Activated naive CD4-positive, alpha-beta T cell treated with anti-CD3 and anti-CD28 coated beads, Interleukin-2, amount 50 U/mL, for 72 hours (primary cell): ENCODE data around the gene SH3D21. TPM values are rescaled to one million over a fixed set of nuclear protein-coding genes. Genes with fewer than 3 reads are reported as not detected.

ENCODE experiments used
- ATAC-seq, 2 donors: fragments of 150-1000 bp; cut with Tn5 transposase; 2 replicates each; pipeline ENCODE4 v1.10.0; 2021; ENCODE audit warnings: mild to moderate bottlenecking in 2 of 2, moderate library complexity in 2 of 2
- DNase-seq, 2 donors: peaks; one replicate each; pipeline ENCODE4 v3.0.0; 2021 to 2022; ENCODE audit warnings: low spot score in 2 of 2
- H3K27ac Mint-ChIP-seq, 2 donors: one replicate each; pipeline ENCODE4 v1.8.0; 2022; ENCODE audit warnings: mild to moderate bottlenecking in 2 of 2, mixed read lengths in 2 of 2
- H3K36me3 Mint-ChIP-seq, 2 donors: one replicate each; pipeline ENCODE4 v1.8.0; 2022; ENCODE audit warnings: mixed read lengths in 2 of 2
- H3K9me3 Mint-ChIP-seq, 2 donors: one replicate each; pipeline ENCODE4 v1.8.0; 2022; ENCODE audit warnings: mixed read lengths in 2 of 2
- total RNA-seq, 2 donors: library from RNA; stranded (reverse); gene quantifications; one replicate each; pipeline ENCODE4 v1.2.3, GENCODE V29; 2022

Gene SH3D21
- total RNA-seq, 2 donors from 2014 or later: 4.4 to 47.1 TPM

DNA sequence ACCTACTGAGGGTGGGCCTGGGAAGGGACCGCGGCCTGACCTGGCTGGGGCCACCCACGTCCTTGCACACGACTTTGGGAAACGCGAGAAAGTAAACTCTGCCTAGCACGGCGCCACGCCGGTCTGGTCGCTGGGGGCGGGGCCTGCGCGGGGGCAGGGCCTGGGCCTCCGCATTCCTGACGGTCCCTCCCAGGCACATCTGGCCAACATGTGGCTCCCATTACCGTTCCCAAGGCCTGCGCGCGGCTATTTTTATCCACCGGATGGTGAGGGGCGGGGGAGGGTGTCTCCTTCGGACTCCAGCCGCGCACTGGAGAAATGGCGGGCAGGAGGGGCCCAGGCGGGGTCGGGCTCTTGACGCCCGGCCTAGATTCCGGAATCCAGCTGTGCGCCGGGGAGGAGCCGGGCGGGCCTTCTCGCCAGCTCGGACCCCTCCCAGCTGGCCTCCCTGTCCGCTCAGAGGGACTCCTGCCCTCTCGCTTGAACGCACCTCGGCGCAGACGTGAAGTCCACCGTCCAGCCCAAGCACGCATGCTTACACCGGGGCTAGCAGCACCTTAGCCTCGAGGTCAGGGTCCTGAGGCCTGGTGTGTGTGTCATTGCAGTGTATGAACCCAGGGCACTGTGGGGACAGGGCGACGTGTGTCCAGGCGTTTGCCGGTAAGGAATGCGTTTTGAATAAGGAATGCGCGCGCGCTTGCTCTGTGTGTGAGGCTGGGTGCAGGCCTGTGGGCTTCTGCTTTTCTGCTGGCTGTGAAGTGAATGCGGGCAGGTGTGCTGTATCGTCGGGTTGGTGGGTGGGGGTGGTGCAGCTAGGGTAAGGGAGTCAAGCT, 15.2 kb downstream of the SH3D21 start:
- ATAC-seq (peak in 1 of 2 donors; percentile 30), DNase-seq (no peak)
- H3K36me3 Mint-ChIP-seq: peaks cover 0 to 4% of the 10 kb centered on the region in 2 donors
- H3K9me3 Mint-ChIP-seq: no peaks in the 10 kb centered on the region
- H3K27ac Mint-ChIP-seq: no peak overlapping the region

DNA sequence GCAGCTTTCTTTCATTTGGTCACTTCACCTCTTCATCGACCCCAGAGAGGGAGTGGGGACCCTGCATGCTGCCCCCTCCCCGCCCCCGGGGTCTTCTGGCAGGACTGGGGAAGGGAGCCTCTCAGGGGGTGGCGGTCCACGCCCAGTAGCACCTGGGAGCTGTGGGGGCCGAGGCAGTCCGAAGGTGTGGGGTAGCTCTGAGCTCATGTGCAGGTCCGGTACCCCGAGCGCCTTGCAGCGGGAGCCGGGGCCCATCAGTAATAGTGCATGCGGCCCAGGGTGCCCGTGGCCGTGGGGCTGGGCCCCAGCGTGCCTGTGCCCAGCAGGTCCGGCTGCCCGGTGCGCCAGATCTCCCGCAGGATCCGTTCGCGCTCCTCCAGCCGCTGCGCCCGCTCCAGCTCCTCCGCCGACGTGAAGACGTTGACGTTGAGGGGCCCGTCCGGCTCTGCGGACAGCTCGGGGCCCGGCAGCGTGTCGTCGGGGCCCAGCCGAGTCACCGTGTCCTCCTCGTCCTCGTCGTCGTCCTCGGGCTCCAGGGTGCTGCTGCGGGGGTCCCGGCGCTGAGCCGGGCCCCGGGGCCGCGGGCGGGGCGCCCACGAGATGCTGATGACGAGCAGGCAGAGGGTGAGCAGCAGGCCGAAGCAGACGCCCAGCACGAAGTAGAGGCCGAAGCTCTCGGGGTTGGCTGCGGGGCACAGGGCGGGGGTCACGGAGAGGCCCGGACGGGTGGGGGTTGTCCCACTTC, 16.0 kb downstream of the SH3D21 start:
- Mint-ChIP-seq H3K27ac (no peak overlapping the region), H3K36me3 (peaks cover 0 to 4% of the 10 kb centered on the region in 2 donors), H3K9me3 (no peaks in the 10 kb centered on the region)
- DNase-seq: no peak
- peak in 1 of 2 donors; percentile 3 for ATAC-seq

DNA sequence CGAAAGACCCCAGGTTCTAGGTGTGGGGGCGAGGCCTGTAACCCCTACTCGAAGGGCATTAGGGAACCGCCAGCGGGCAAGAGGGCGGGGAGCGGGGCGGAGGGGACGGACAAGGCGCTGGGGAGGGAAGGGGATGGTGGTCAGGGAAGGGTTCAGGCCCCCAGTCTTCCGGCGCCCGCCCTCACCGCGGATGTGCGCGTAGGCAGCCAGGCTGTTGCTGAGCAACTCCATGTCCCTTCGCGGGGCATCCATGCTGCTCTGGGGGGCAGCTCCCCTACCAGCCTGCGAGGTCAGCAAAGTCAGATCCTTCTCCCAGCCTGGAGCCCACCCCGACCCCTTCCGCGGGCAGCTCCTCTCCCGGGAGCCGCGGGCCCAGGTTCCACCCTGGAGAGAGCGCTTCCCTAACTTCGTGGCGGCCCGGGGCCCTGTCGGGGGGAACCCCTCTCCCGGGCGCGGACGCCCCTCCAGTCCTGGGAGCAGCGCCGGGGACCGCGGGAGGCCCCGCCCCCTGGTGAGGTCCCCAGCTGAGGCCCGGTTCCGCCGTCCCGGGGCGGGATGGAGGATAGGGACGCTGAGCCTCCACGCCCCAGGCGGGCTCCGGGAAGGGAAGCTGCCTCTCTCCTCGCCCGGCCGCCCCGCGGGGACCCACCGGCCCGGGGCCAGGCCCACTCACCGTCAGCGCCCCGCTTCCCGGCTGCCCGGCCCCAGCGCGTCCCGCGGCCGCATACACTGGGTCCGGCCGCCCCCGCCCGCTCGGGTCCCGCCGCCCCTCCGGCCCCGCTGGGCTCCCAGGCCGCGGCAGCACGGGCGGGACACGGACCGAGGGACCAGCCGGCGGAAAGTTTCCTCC, 16.8 kb downstream of the SH3D21 start:
- Mint-ChIP-seq H3K27ac (no peak overlapping the region), H3K9me3 (no peaks in the 10 kb centered on the region), H3K36me3 (peaks cover 0 to 4% of the 10 kb centered on the region in 2 donors)
- ATAC-seq (peak; percentile 46 to 51), DNase-seq (peak in 1 of 2 donors; percentile 47)

DNA sequence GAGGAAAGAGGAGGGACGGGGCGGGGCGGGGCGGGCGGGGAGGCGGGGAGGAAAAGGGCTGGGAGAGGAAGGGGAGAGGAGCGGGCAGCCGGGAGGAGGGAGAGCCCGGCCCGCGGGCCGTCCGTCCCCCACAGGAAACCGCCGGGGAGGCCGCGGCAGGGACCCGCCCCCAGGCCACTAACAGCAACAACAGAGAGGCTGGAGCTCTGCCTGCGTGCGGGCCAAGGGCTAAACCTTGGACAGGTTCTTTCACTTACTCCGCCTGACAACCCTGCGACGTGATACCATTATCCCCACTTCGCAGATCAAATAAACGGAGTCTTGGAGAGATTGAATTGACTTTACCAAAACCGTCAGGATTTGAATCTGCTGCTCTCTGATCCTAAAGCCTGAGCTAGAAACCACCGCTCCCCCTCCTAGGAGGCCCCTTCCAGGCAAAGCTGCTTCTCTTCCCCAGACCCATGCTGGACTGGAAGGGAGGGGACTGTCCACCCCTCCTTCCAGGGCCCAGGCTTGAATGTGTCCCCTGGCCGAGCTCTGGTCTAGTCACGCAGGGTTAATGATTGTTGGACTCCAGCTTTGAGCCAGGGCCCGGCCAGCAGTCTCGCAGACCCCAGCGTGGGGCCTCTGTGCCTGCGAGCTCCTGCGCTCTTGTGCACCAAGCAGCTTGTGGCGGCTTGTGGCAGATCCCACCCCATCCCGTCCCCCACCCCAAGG, 17.6 kb downstream of the SH3D21 start, which contains the start of gene EVA1B:
Gene EVA1B, minus strand, starts transcription at position 10 of the 717 bp plus-strand sequence. CDS start 608 bp downstream, outside the sequence.
- DNase-seq: peak in 1 of 2 donors; percentile 76
- peak; percentile 48 to 87 for ATAC-seq
- Mint-ChIP-seq H3K36me3 (peaks cover 0 to 4% of the 10 kb centered on the region in 2 donors), H3K9me3 (no peaks in the 10 kb centered on the region), H3K27ac (peak within 1 kb of the TSS; percentile 23 to 51)

DNA sequence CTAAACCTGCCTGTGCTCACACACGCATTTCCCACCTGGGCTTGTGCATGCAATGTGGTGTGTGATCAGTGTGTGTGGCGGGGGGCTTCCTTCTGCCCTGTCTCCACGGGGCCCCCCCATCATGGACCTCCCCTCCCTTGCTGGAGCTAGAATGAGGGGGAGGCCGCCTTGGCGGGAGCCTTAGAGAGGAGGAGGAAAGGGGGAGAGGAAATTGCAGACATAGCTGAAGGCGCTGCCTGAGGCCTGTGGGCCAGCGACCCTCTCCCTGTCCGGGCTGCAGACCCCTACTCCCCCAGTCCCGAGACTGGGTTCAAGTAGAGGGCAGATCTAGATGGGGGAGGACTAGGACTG, 18.2 kb downstream of the SH3D21 start:
- ATAC-seq (no peak), DNase-seq (no peak)
- Mint-ChIP-seq H3K36me3 (peaks cover 0 to 4% of the 10 kb centered on the region in 2 donors), H3K9me3 (no peaks in the 10 kb centered on the region), H3K27ac (peak overlapping the region; percentile 23 to 51)

DNA sequence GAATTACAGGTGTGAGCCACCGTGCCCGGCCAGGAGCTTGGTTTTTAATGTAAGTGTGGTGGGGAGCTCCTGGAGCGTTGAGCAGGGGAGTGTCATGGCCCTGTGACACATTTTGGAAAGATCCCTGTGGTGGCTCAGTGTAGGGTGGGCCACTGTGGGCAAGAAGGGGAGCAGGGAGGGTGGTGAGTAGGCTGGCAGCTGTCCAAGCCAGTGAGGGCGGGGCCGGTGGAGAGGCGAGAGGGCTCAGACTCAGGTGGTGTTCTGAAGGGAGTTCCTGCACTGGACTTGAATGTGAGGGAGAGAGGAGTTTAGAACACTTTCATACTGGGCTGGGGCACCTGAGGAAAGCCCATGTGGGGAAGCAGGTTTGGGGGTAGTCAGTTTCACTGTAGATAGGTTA, 20.3 kb downstream of the SH3D21 start:
- H3K9me3 Mint-ChIP-seq: no peaks in the 10 kb centered on the region
- no peaks in the 10 kb centered on the region for H3K36me3 Mint-ChIP-seq
- DNase-seq (no peak), ATAC-seq (no peak)
- H3K27ac Mint-ChIP-seq: peak overlapping the region in 1 of 2 donors; percentile 48

DNA sequence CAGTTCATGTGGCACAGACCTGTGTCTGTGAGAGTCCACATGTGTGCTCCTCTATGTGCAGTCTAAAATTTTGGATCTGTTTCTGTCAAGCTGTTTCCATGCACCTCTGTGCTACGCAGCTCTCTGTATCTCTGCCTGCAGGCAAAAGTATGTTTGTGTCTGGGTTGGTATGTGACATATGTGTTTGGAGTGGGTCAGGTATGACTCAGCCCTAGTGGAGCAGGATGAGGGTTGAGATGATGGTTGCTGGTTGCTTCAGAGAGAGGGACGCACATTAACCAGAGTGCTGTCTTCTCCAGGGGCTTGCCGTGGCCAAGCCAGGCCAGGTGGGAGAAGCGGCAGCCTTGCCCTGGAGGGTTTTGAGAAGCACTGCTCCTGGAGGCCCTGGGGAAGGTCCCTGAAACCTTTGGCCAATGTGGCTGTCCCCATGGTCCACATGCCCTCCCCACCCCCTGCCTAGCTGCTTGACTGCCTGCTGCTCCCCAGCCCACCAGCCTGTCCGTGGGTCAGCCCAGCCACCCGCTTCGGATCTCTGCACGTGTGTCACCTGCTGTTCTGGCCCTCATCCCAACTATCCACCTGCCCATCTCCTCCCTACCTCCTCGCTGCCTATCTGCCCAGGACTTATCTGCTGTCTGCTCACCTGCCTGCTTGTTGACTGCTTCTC, 21.4 kb downstream of the SH3D21 start:
- no peaks in the 10 kb centered on the region for H3K36me3 Mint-ChIP-seq
- DNase-seq (no peak), ATAC-seq (peak in 1 of 2 donors; percentile 34)
- peak overlapping the region in 1 of 2 donors; percentile 19 for H3K27ac Mint-ChIP-seq
- no peaks in the 10 kb centered on the region for H3K9me3 Mint-ChIP-seq

DNA sequence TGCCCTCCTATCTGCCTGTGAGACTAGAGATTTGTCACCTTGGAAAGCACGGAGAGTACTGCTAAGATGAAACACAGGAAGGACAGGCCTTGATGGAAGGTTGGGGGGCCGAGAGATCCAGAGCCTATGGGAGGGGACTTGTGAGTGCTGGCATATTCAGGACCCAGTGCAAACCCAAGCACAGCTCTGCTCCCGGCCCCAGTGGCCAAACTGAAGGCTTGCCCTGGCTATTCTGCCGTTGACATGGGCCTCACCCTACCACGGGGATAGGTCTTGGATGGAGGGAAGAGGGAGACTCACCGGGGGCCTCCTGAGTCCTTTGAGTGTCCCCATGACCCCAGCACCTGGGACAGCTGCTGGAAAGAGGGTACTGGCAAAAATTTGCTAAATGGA, 21.9 kb downstream of the SH3D21 start:
- no peak for ATAC-seq
- H3K27ac Mint-ChIP-seq: peak overlapping the region in 1 of 2 donors; percentile 19
- no peaks in the 10 kb centered on the region for H3K9me3 Mint-ChIP-seq
- no peak for DNase-seq
- no peaks in the 10 kb centered on the region for H3K36me3 Mint-ChIP-seq

DNA sequence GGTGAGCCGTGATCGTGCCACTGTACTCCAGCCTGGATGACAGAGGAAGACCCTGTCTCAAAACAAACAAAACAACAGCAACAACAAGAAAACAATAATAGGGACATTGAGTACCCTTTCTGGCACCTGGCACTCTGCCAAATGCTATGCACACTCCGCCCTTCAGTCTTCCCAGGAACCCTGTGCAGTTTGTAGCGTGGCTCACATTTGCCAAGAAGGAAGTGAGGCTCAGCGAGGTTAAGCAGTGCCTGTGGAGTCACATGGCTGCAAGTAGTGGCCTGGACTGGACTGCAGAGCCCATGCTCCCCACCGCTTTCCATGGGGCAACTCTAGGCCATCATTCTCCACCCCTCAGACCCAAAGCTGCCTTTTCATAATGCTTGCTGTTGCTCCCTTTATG, 22.5 kb downstream of the SH3D21 start:
- no peak for ATAC-seq
- H3K9me3 Mint-ChIP-seq: no peaks in the 10 kb centered on the region
- no peaks in the 10 kb centered on the region for H3K36me3 Mint-ChIP-seq
- no peak for DNase-seq
- H3K27ac Mint-ChIP-seq: no peak overlapping the region

DNA sequence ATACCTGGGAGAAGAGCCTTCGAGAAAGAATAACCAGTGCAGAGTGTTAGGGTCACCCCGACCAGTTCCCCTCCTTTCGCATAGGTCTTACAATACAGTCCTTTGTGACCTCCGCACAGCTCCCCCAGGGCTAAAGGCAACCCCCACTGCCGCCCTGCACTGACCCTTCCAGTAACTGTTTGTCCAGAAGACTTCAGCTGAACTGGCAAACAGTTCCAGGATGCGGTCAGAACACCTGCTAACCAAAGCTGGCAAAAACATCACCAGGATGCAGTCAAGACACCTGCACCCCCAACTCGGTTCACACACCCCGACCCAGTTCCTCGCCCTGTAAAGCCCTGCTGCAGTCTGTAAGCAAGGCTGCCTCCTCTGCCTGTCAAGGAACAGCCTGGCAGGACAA, 23.6 kb downstream of the SH3D21 start:
- Mint-ChIP-seq H3K27ac (peak overlapping the region in 1 of 2 donors; percentile 2), H3K9me3 (no peaks in the 10 kb centered on the region), H3K36me3 (no peaks in the 10 kb centered on the region)
- DNase-seq (no peak), ATAC-seq (no peak)

DNA sequence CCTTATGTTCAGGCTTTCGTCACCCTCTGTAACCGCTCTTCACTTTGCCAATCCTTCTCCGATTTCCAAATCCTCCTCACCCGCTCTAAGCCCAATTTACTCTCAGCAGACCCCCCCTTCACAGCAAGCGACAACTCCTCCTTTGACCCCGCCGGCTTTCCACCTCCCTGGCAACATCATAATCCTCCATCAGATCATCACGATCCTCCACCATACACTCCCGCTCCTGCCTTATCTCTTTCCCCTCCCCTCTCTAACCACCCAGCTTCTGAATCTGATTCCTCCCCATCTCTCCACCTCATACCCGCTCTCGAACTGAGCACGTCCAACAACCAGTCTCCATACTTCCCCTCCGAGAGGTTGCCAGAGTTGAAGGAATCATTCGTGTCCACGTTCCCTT, 24.8 kb downstream of the SH3D21 start:
- ATAC-seq: no peak
- H3K27ac Mint-ChIP-seq: peak overlapping the region in 1 of 2 donors; percentile 4
- no peaks in the 10 kb centered on the region for H3K9me3 Mint-ChIP-seq
- DNase-seq: no peak
- H3K36me3 Mint-ChIP-seq: no peaks in the 10 kb centered on the region

DNA sequence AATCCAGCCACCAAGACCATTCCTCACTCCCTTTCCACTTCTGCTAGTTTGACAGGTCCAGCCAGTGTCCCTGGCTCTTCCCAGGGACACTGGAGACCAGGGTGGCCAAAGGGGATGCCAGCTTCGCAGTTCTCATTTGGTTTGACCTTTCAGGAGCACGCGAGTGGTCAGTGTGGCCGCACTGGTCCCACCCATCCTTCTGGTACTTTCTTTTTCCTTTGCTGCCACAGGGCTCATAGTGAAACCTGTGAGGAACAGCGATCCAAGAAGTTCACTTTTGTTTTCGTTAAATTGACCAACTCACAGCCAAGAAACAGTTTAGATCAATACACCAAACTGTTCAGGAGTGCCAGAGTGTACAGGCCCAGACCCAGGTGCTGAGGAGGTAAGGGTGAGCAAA, 31.7 kb downstream of the SH3D21 start:
- Mint-ChIP-seq H3K36me3 (no peaks in the 10 kb centered on the region), H3K9me3 (no peaks in the 10 kb centered on the region), H3K27ac (peak overlapping the region in 1 of 2 donors; percentile 56)
- ATAC-seq (no peak), DNase-seq (no peak)

DNA sequence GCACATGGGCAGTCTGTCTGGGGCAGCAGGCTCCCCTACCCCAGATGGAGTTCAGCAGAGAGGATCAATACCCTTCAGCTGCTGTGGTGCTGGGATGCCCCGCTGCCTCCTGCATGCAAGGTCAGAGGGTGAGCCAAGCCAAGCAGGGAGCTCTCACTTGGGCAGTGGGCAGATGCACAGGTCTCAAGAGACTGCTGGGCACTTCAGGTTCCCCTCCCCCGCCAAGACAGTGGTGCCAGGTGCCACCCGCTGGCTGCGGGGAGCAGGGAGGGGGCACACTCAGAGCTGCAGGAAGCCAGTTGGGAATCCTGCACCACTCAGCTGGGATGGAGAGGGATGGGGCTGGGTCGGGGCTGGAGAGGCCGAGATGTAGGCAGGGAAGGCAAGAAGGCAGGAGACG, 33.0 kb downstream of the SH3D21 start:
- Mint-ChIP-seq H3K36me3 (no peaks in the 10 kb centered on the region), H3K27ac (peak overlapping the region in 1 of 2 donors; percentile 18), H3K9me3 (no peaks in the 10 kb centered on the region)
- ATAC-seq (no peak), DNase-seq (no peak)

DNA sequence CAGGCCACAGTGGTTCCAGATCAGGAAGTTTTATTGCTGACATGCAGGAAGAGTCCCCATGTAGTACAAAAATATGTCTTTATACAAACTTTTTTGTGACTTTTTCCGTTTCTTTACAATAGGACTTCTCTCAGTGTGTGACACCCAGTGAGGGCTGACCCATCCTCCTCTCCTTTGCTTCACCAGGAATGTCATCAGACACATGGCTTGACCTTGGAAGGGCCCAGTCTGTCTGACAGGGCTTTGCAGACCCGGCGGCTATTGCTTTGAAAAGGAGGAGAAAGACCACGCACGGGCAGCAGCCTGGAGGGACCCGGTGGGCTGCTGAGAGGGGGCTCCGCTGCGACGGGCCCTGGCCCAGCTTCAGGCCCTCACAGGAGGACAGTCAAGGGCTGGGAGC, 33.4 kb downstream of the SH3D21 start:
- H3K27ac Mint-ChIP-seq: peak overlapping the region in 1 of 2 donors; percentile 18
- H3K9me3 Mint-ChIP-seq: no peaks in the 10 kb centered on the region
- ATAC-seq: no peak
- no peak for DNase-seq
- H3K36me3 Mint-ChIP-seq: no peaks in the 10 kb centered on the region

DNA sequence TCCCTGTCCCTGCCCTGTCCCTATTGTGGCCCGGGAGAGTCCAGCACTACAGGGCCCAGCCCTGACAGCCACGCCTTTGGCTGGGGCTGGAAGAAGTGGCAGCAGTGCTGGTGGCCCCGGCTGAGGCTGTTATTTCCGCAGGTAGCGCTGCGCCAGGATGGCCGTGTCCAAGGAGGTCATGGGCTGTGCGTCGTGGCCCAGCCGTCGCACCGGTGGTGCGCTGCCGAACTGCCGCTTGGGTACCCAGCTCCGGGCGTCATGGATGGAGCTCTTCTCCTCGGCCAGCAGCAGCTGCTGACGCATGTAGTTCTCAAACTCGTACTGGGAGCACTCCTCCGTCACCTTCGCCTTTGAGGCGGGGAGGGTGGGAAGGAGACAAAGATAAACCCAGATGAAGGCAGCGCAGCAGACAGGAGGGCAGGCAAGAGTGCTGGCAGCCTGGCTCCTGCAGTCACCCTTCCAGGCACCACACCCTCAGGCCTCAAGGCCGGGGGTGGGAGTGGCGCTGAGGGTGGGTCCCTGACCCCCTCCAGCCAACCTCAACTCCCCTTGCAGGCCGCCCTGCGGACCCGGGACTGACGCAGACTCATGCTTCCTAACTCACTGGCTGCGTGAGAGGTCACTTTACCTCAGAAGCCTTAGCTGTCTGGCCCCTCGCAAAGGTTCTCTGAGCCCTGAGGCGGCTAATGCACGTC, 35.6 kb downstream of the SH3D21 start:
- no peak overlapping the region for H3K27ac Mint-ChIP-seq
- ATAC-seq (no peak), DNase-seq (no peak)
- H3K36me3 Mint-ChIP-seq: no peaks in the 10 kb centered on the region
- no peaks in the 10 kb centered on the region for H3K9me3 Mint-ChIP-seq
